Right lobe of liver (tissue), 4 donors: Measurements from ENCODE around the gene FBXO44.

Source experiments
- CTCF ChIP-seq, 4 donors: fragments of 200-600 bp in 3 of 4; fragments of 450-650 bp in 1 of 4; IDR thresholded peaks; one replicate each; pipeline versions ENCODE4 v1.5.1 to v1.8.0; 2016 to 2022; ENCODE audit warnings: antibody characterized with exemption in 4 of 4, mild to moderate bottlenecking in 2 of 4
- POLR2A ChIP-seq: fragments of 450-650 bp; IDR thresholded peaks from one replicate; pipeline ENCODE4 v1.6.1; 2017; ENCODE audit warnings: antibody characterized with exemption, mild to moderate bottlenecking
- donor health status: DM: no; HTN: no; CAD: no.
- donor health status: DM: no; HTN: no; CAD: no.
- donor health status: DM: no; HTN: yes; CAD: no.

- TF ChIP-seq CTCF (IDR thresholded peaks at IDR 0.05) (no peak), POLR2A (no peak)
Measured at GRCh38 chr1:11616766-11617165, 37.9 kb upstream of the FBXO44 start.
